ENCODE results near the gene LLCFC1.

LLCFC1 gene

GRCh38 chr7:142939226-142939910, at the start of gene LLCFC1:
LLCFC1 (plus strand) TSS chr7:142939484; CDS start chr7:142939622, 138 bp downstream.
- in situ Hi-C loops (cut with HindIII; ENCODE audit: low sequenced_read_pairs) = no loop called here

DNA sequence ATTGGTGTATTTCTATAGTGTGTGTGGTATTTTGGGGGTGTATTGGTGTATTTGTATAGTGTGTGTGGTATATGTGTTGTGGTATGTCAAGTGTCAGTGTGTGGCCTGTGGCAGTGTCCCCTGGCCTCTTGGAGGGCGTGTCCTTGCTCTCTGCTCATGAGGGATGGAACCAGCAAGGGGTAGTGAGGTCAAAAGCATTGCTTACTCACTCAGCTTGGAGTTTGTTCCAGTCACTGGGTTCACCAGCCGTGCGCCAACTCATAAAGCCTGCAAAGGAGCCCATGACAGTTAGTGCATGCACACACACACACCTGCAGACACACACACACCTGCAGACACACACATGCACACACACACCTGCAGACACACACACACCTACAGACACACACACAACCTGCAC, 49.5 kb upstream of the LLCFC1 start:
- in situ Hi-C loops (cut with HindIII; ENCODE audit: low sequenced_read_pairs) = no loop called here

- in situ Hi-C loops (cut with HindIII; ENCODE audit: low sequenced_read_pairs) = no loop called here
These were observed 48.3 kb upstream of the LLCFC1 start for GRCh38 chr7:142890874-142891485.

DNA sequence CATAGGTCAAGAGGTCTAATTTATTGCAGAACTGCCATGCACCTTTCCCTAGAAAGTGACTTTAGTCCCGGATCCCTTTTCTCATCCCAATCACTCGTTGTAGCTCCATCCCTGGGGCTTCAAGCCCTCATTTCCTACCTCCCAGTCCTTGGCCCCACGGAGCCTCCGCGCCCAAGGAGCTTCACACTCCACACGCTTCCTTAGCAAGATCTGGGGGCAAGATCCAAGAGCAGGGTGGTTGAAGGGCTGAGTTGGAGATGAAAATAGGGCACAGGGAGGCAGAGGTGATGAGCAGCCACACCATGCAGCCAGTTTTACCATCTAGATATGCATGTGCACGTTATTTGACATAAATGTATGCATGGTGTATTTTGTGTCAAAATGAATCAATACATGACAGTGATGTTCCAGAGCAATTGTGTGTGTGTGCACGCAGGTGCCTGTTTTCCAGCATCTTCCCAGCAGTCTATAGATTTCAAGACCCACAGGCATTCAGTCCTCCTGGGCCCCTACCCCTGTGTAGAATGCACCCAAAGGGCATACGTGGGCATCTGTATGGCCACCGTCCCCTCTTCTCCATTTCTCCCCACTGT, 47.7 kb upstream of the LLCFC1 start:
- in situ Hi-C loops (cut with HindIII; ENCODE audit: low sequenced_read_pairs) = no loop called here

DNA sequence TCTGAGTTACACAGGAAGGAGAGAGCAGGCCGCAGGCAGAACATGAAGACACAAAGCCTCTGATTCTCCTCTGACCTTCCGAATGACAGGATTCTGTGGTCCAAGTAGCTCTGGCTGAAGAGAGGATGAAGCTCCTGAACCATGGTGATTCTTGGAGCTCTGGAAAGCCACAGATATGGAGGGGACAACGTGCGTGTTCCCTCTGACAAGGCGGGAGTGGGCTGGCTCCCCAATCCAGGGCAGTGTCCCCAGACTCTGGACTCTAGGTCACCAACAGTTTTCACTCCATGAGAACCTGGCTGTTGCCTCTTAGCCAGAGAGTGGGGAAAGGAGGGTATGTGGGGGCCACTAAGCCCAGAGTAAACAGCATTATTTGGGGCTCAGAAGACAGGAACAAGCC, 46.3 kb upstream of the LLCFC1 start:
- in situ Hi-C loops (cut with HindIII; ENCODE audit: low sequenced_read_pairs) = no loop called here

- in situ Hi-C loops (cut with HindIII; ENCODE audit: low sequenced_read_pairs) = no loop called here
These were observed 44.9 kb upstream of the LLCFC1 start for GRCh38 chr7:142894112-142894984.

- in situ Hi-C loops (cut with HindIII; ENCODE audit: low sequenced_read_pairs) = no loop called here
These were observed 44.2 kb upstream of the LLCFC1 start for GRCh38 chr7:142894985-142895593.

DNA sequence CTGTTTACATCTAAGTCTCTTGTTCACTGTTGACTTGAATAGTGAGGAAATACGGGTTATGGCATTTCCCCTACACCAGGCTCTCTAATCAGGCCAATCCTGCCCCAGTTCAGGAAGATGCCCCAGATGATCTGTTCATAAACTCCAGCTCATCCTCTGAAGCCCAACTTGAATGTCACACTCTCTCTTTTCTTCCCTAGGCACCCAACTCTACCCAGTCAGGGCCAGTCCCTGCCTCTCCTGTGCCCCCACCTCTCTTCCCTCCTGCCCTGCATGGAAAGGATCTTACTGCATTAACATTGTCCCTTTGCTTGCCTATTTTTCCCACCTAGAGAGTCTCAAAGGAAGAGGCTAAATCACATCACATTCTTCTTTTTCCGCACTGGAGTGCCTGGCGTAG, 43.1 kb upstream of the LLCFC1 start:
- in situ Hi-C loops (cut with HindIII; ENCODE audit: low sequenced_read_pairs) = no loop called here

GRCh38 chr7:142896741-142897379, 42.4 kb upstream of the LLCFC1 start:
- in situ Hi-C loops (cut with HindIII; ENCODE audit: low sequenced_read_pairs) = no loop called here

DNA sequence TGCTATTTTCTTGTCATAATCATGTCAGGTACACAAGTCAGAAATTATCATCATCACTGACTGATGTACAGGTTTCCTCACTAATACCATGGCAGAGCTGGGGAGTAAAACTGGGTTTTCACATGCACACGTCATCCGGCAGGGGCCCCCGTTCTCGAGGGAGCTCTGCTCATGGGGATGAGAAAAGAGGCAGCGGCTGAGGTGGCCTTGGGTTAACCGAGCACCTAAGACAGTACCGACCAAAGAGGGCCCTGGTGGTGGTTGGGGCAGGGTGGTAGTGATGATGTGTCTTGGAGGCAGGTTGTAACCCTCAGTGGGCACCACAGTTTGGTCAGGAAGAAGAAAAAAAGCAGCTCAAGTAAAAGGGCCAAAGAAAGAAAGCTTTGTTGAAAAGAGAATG, 41.6 kb upstream of the LLCFC1 start:
- in situ Hi-C loops (cut with HindIII; ENCODE audit: low sequenced_read_pairs) = no loop called here

- in situ Hi-C loops (cut with HindIII; ENCODE audit: low sequenced_read_pairs) = no loop called here
These were observed 40.7 kb upstream of the LLCFC1 start for GRCh38 chr7:142898377-142899170.

GRCh38 chr7:142899661-142900060, 39.6 kb upstream of the LLCFC1 start:
- in situ Hi-C loops (cut with HindIII; ENCODE audit: low sequenced_read_pairs) = no loop called here

DNA sequence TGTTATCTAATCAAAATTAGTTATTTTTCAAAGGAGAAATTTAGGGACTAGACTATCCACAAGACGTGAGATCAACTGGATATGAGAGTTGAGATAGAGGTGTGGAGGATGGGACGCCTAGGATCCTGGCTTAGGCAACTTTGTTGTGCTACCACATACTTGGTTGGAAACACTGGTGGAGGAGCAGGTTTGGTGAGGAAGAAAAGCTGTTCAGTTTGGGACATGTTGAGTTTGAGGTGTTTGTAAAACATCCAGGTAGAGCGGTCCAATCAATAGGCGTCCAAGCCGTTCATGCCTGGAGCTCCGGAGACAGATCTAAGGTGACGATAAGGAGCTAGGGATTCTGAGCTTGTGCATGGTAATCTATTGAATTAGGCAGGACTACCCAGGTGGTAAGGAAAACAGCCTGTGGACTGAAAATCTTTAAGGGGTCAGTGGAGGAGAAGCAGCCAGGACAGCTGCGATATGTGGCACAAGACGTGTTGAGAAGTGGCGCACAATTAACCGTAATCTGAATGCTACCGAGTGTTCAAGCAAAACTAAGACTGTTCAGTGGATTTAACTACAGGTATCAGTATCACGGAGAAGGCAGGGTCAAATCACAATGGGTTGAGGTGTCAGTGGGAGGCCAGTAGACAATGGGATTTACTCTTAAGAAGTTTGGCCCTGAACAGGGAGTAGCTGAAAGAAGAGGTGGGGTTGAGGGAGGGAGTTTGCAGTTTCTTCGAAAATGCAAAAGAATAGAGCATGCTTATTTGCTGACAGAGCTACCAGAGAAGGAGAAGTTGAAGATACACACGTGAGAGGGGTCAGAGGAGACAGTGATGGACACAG, 37.6 kb upstream of the LLCFC1 start:
- in situ Hi-C loops (cut with HindIII; ENCODE audit: low sequenced_read_pairs) = no loop called here

GRCh38 chr7:142904128-142904527, 35.2 kb upstream of the LLCFC1 start:
- in situ Hi-C loops (cut with HindIII; ENCODE audit: low sequenced_read_pairs) = no loop called here

DNA sequence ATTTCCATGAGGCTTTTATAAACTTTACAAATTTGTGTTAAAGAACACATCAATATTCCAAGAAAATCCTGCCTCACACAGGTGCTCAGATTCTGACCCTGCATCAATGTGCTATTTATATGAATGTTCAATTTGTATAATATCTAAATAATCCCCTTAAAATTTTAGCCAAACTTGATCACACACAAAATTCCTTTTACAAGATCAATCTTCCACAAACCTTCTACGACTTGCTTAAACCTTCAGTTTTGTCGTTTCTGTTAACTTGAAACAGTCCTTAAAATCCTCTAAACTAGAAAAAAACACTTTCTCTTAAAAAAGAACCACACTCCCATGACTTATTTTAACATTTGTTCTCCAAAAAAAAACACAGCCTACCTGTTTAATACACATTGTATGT, 33.5 kb upstream of the LLCFC1 start:
- in situ Hi-C loops (cut with HindIII; ENCODE audit: low sequenced_read_pairs) = no loop called here

- in situ Hi-C loops (cut with HindIII; ENCODE audit: low sequenced_read_pairs) = no loop called here
These were observed 32.6 kb upstream of the LLCFC1 start for GRCh38 chr7:142906643-142907042.

- in situ Hi-C loops (cut with HindIII; ENCODE audit: low sequenced_read_pairs) = no loop called here
These were observed 31.0 kb upstream of the LLCFC1 start for GRCh38 chr7:142908290-142908689.

- in situ Hi-C loops (cut with HindIII; ENCODE audit: low sequenced_read_pairs) = no loop called here
These were observed 30.1 kb upstream of the LLCFC1 start for GRCh38 chr7:142908921-142909890.
